Endothelial cell of umbilical vein (primary cell): Measurements from ENCODE around the gene ARL3. TPM values are rescaled to one million over a fixed set of nuclear protein-coding genes. Genes with fewer than 3 reads are reported as not detected.

Experiments
- Bru-seq: library from RNA; stranded (reverse); fragments of 400-500 nt; gene quantifications from one replicate; lab custom pipeline; 2021; lab: Mats Ljungman, UMichigan
- BruChase-seq, 2 experiments: library from RNA; stranded (reverse); fragments of 400-500 nt; gene quantifications; one replicate each; lab custom pipeline; 2021; lab: Mats Ljungman, UMichigan
- BruUV-seq: library from RNA; stranded (reverse); fragments of 400-500 nt; replicated peaks from 2 replicates; lab custom pipeline; 2021; lab: Mats Ljungman, UMichigan
- CTCF ChIA-PET: fragments of 300-600, 350-600 bp; sonication (Branson Sonifier 250); formaldehyde crosslinking; loops from one replicate; lab custom pipeline; 2021; ENCODE audit warnings: antibody characterized with exemption, inconsistent platforms; lab: Charles Lee
- POLR2A ChIA-PET: fragments of 300-600, 350-600 bp; sonication (Branson Sonifier 250); formaldehyde crosslinking; loops from one replicate; lab custom pipeline; 2021; ENCODE audit warnings: antibody characterized with exemption, inconsistent platforms; lab: Charles Lee
- DNase-seq: peaks from one replicate; pipeline ENCODE4 v3.0.0-alpha.2; 2011; ENCODE audit warnings: low read depth, low spot score
- FAIRE-seq: peaks from 2 replicates; lab custom pipeline; 2011; peaks lifted over from hg19 to GRCh38; lab: Jason Lieb, UNC
- H2AFZ ChIP-seq: 2 replicates; pipeline ENCODE4 v1.6.0; 2012; ENCODE audit warnings: low read depth, low read length, control low read depth, inconsistent platforms
- H3K27ac ChIP-seq: 2 replicates; pipeline ENCODE4 v1.5.1; 2011; ENCODE audit warnings: low read depth, mild to moderate bottlenecking, control low read depth, low read length, moderate library complexity; ENCODE audit not compliant: insufficient read depth
- H3K27me3 ChIP-seq, 2 experiments: 2 replicates each; pipeline versions ENCODE4 v1.6.0 to v1.6.1; 2011; ENCODE audit warnings: low read length in 2 of 2, mixed read lengths in 1 of 2; ENCODE audit not compliant: control insufficient read depth in 2 of 2, insufficient read depth in 2 of 2
- H3K36me3 ChIP-seq, 2 experiments: 2 replicates in 1 of 2; 3 replicates in 1 of 2; pipeline ENCODE4 v1.5.1; 2011; ENCODE audit warnings: low read length in 2 of 2, mild to moderate bottlenecking in 1 of 2, moderate library complexity in 1 of 2; ENCODE audit not compliant: control insufficient read depth in 2 of 2, insufficient read depth in 2 of 2; ENCODE audit errors: extremely low read depth in 1 of 2
- H3K4me1 ChIP-seq: 3 replicates; pipeline ENCODE4 v1.5.1; 2011; ENCODE audit warnings: mild to moderate bottlenecking, low read length; ENCODE audit not compliant: control insufficient read depth, insufficient read depth; ENCODE audit errors: extremely low read depth
- H3K4me2 ChIP-seq: 2 replicates; pipeline ENCODE4 v1.6.1; 2011; ENCODE audit warnings: low read length, control low read depth, mixed read lengths; ENCODE audit not compliant: insufficient read depth
- H3K4me3 ChIP-seq, 3 experiments: fragments of 200-600 bp in 1 of 3; sonication (generic), shearing (Covaris generic) in 1 of 3; replicated peaks in 1 of 3; 2 replicates each; pipeline ENCODE4 v1.5.1; 2011 to 2016; ENCODE audit warnings: control low read depth in 3 of 3, low read length in 3 of 3, mild to moderate bottlenecking in 2 of 3, inconsistent platforms in 1 of 3, low read depth in 1 of 3, moderate library complexity in 1 of 3; ENCODE audit not compliant: insufficient read depth in 1 of 3
- H3K79me2 ChIP-seq: 2 replicates; pipeline ENCODE4 v1.6.0; 2012; ENCODE audit warnings: low read length, inconsistent platforms; ENCODE audit not compliant: control insufficient read depth, insufficient read depth
- H3K9ac ChIP-seq: replicated peaks from 2 replicates; pipeline ENCODE3; 2011; ENCODE audit warnings: low read length, control low read depth; ENCODE audit not compliant: insufficient read depth; ENCODE audit errors: extremely low read depth
- H3K9me1 ChIP-seq: replicated peaks from 3 replicates; pipeline ENCODE4 v1.6.0; 2011; ENCODE audit warnings: mild to moderate bottlenecking, low read length; ENCODE audit not compliant: control insufficient read depth, insufficient read depth; ENCODE audit errors: extremely low read depth
- H3K9me3 ChIP-seq: replicated peaks from 2 replicates; pipeline ENCODE4 v1.5.1; 2012; ENCODE audit warnings: low read length, inconsistent platforms; ENCODE audit not compliant: control insufficient read depth, insufficient read depth
- H4K20me1 ChIP-seq: replicated peaks from 2 replicates; pipeline ENCODE3; 2011; ENCODE audit warnings: mild to moderate bottlenecking, low read length; ENCODE audit not compliant: control insufficient read depth, insufficient read depth; ENCODE audit errors: extremely low read depth
- CTCF ChIP-seq, 2 donors: IDR thresholded peaks; 1 replicate in 1 of 2; 2 replicates in 1 of 2; pipeline ENCODE4 v1.5.1; 2011; ENCODE audit warnings: low read length in 2 of 2, mild to moderate bottlenecking in 2 of 2, moderate library complexity in 2 of 2, control low read depth in 1 of 2, inconsistent platforms in 1 of 2, low read depth in 1 of 2; ENCODE audit not compliant: insufficient read depth in 1 of 2; ENCODE audit errors: extremely low read depth in 1 of 2
- EZH2 ChIP-seq: IDR thresholded peaks from 2 replicates; pipeline ENCODE4 v1.6.1; 2012; ENCODE audit warnings: borderline replicate concordance, low read depth, mild to moderate bottlenecking, moderate library complexity, low read length, inconsistent platforms; ENCODE audit not compliant: severe bottlenecking
- FOS ChIP-seq: IDR thresholded peaks from 2 replicates; pipeline ENCODE4 v1.6.1; 2011; ENCODE audit warnings: mild to moderate bottlenecking, low read length, moderate library complexity, borderline replicate concordance; ENCODE audit not compliant: insufficient read depth
- GATA2 ChIP-seq: IDR thresholded peaks from 2 replicates; pipeline ENCODE4 v1.7.0; 2011; ENCODE audit warnings: low read depth, mild to moderate bottlenecking, moderate library complexity, mixed read lengths, low read length; ENCODE audit not compliant: insufficient read length, insufficient read depth
- JUN ChIP-seq: IDR thresholded peaks from 2 replicates; pipeline ENCODE4 v1.6.1; 2011; ENCODE audit warnings: borderline replicate concordance, low read depth; ENCODE audit not compliant: insufficient read length, insufficient read depth
- MAX ChIP-seq: IDR thresholded peaks from 2 replicates; pipeline ENCODE4 v1.6.1; 2011; ENCODE audit not compliant: insufficient read depth, insufficient read length
- MYC ChIP-seq: IDR thresholded peaks from one replicate; pipeline ENCODE4 v1.6.1; 2011; ENCODE audit warnings: mild to moderate bottlenecking, low read depth, low read length
- POLR2A ChIP-seq: IDR thresholded peaks from 2 replicates; pipeline ENCODE4 v1.6.1; 2012; ENCODE audit warnings: low read depth, mild to moderate bottlenecking, control low read depth, low read length
- POLR2AphosphoS5 ChIP-seq: IDR thresholded peaks from 2 replicates; pipeline ENCODE4 v1.6.1; 2012; ENCODE audit warnings: low read depth, mild to moderate bottlenecking, control low read depth, low read length, moderate library complexity; ENCODE audit not compliant: insufficient read depth
- dilution Hi-C: fragments of 300-500 bp; cut with MboI; formaldehyde crosslinking; loops from one replicate; pipeline ENCODE4 v1.15.0; 2019; ENCODE audit warnings: low sequenced_read_pairs; ENCODE audit not compliant: extremely low pct_ligation_motif_present
- intact Hi-C: fragments of 100-400 bp; cut with micrococcal nuclease; formaldehyde crosslinking; loops from one replicate; pipeline ENCODE4 v1.10.0; 2022
- long read RNA-seq: library from polyadenylated mRNA; stranded (forward); transcript quantifications from one replicate; pipeline ENCODE4 v2.0.0, GENCODE V29; 2021
- polyA minus RNA-seq, 3 experiments: library from RNA; depleted of rRNA, polyadenylated mRNA; stranded (reverse); fragments of >200 nt; gene quantifications; 1 replicate in 1 of 3; 2 replicates in 2 of 3; pipeline ENCODE4 v1.2.3, GENCODE V29; 2011
- polyA plus RNA-seq, 4 experiments: library from polyadenylated mRNA; depleted of rRNA in 3 of 4; stranded (reverse) in 3 of 4; unstranded in 1 of 4; fragments of >200 nt; gene quantifications; 2 replicates each; pipeline versions ENCODE4 v1.2.1 to v1.2.3, GENCODE V29; 2011 to 2012; ENCODE audit warnings: missing spikeins in 1 of 4
- total RNA-seq: library from RNA; stranded (reverse); gene quantifications from 2 replicates; pipeline ENCODE4 v1.2.3, GENCODE V29; 2021

ARL3 gene, protein sequence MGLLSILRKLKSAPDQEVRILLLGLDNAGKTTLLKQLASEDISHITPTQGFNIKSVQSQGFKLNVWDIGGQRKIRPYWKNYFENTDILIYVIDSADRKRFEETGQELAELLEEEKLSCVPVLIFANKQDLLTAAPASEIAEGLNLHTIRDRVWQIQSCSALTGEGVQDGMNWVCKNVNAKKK
- total RNA-seq (10.6 and 11.0 TPM in 2 replicates), polyA plus RNA-seq (4.9 and 6.6 TPM in 2 replicates), polyA minus RNA-seq (2.9 and 3.3 TPM in 2 replicates), Bru-seq, nascent RNA (percentile 55 among the genes with signal in this experiment), BruChase-seq, experiment 1, labeled RNA remaining after a 6-hour chase (percentile 60 among the genes with signal in this experiment), BruChase-seq, experiment 2, labeled RNA remaining after a 2-hour chase (percentile 53 among the genes with signal in this experiment)
- 10.2 and 10.4 TPM in 2 replicates for polyA plus RNA-seq (2011; cell fraction: cytosol; rRNA removed)
- 3.4 and 3.6 TPM in 2 replicates for polyA plus RNA-seq (2011; cell fraction: nucleus; rRNA removed)
- 15.5 and 15.6 TPM in 2 replicates for polyA plus RNA-seq (2012)
- 2.9 TPM for polyA minus RNA-seq (2011; cell fraction: cytosol; rRNA and poly(A)+ RNA removed)
- polyA minus RNA-seq (2011; cell fraction: nucleus; rRNA and poly(A)+ RNA removed): 1.3 TPM in 2 replicates
- long read RNA-seq, transcript ARL3-201 (6 exons, 3,844 nt): major isoform, 148 of 183 reads
- long read RNA-seq, partial matches to known transcripts: 20 of 183 reads
- long read RNA-seq, other reads (novel, unspliced or antisense): 15 of 183 reads

- Histone ChIP-seq H2AFZ (peak within 1 kb of the TSS; percentile 91), H3K9me1 (no peaks in the 10 kb centered on the region), H3K36me3 (no peaks in the 10 kb centered on the region), H3K9ac (peak within 1 kb of the TSS; percentile 78), H3K9me3 (no peaks in the 10 kb centered on the region), H3K4me1 (peaks cover 23% of the 10 kb centered on the region), H3K4me2 (peak within 1 kb of the TSS; percentile 94), H3K79me2 (peaks cover 16% of the 10 kb centered on the region), H3K27ac (peak within 1 kb of the TSS; percentile 38), H3K4me3 (peak within 1 kb of the TSS; percentile 64 to 85 (median 85)), H3K27me3 (no peaks in the 10 kb centered on the region), H4K20me1 (no peaks in the 10 kb centered on the region)
- intact Hi-C loops: loop anchor here (1.0 to 5.0 kb wide), 5 partner anchors 35 to 319 kb away; partner anchors contain the start of genes NFKB2 and SUFU
- POLR2A ChIA-PET: interaction anchor here (1.1 to 1.5 kb wide), 2 partner anchors 29 to 62 kb away, joined by 3 to 6 read pairs; partner anchors contain the start of gene WBP1L
- FAIRE-seq (peak; percentile 91), DNase-seq (peak; percentile 99)
- BruUV-seq: no TSS peak
- dilution Hi-C loops: no loop called here
- CTCF ChIA-PET: interaction anchor here (0.6 to 7.1 kb wide), 15 partner anchors 14 to 530 kb away, joined by 3 to 75 read pairs (median 3); partner anchors contain the start of genes ACTR1A and SUFU
- TF ChIP-seq POLR2AphosphoS5 (peak; percentile 37), EZH2 (no peak), JUN (no peak), MAX (peak; percentile 78), GATA2 (no peak), POLR2A (peak; percentile 76), CTCF (IDR thresholded peaks at IDR 0.05; ENCODE audit: extremely low read depth in 1 of 2, insufficient read depth in 1 of 2, low read depth in 1 of 2, low read length in 2 of 2) (peak; percentile 39 to 78), FOS (no peak), MYC (no peak)
Measured at GRCh38 chr10:102713814-102714620, at the start of gene ARL3. Gene ARL3 (minus strand): TSS chr10:102714397. CDS start chr10:102714275, 122 bp downstream.
